Psoas muscle (tissue), 8 donors: ENCODE measurements around the gene AP5Z1. TPM values are rescaled to one million over a fixed set of nuclear protein-coding genes. Genes with fewer than 3 reads are reported as not detected.
A peak's percentile ranks its signal among the peaks of the same experiment; 100 is the strongest.

Experiments
- ATAC-seq, 4 donors: fragments of 200-7000 bp; cut with Tn5 transposase; one replicate each; pipeline ENCODE4 v1.9.1; 2020; ENCODE audit warnings: moderate library complexity in 3 of 4, mild to moderate bottlenecking in 2 of 4
- DNase-seq, 2 donors: peaks; one replicate each; pipeline ENCODE4 v3.0.0-alpha.2; 2020
- H3K27ac ChIP-seq: fragments of 200-600 bp; one replicate; pipeline ENCODE4 v1.8.0; 2022
- H3K27me3 ChIP-seq, 3 donors: fragments of 200-600 bp in 1 of 3; one replicate each; pipeline versions ENCODE4 v1.6.1 to v1.8.0; 2013 to 2022; ENCODE audit warnings: low read length in 2 of 3, mild to moderate bottlenecking in 2 of 3, moderate library complexity in 1 of 3; ENCODE audit not compliant: insufficient read depth in 3 of 3
- H3K36me3 ChIP-seq, 2 donors: fragments of 200-600 bp in 1 of 2; one replicate each; pipeline versions ENCODE4 v1.6.1 to v1.8.0; 2013 to 2022; ENCODE audit warnings: low read depth in 1 of 2, mild to moderate bottlenecking in 1 of 2, moderate library complexity in 1 of 2; ENCODE audit not compliant: insufficient read depth in 1 of 2
- H3K4me1 ChIP-seq: fragments of 200-600 bp; one replicate; pipeline ENCODE4 v1.8.0; 2022
- H3K4me3 ChIP-seq: fragments of 200-600 bp; one replicate; pipeline ENCODE4 v1.8.0; 2022; ENCODE audit warnings: mild to moderate bottlenecking
- H3K9me3 ChIP-seq: fragments of 200-600 bp; one replicate; pipeline ENCODE4 v1.8.0; 2022
- WGBS, 3 donors: extraction: QIAGEN DNeasy Blood & Tissue Kit; methylation state at CpG; one replicate each; pipeline versions ENCODE4 v1.1.6 to v1.1.7; 2013; 5-methylcytosine and 5-hydroxymethylcytosine counted together
- intact Hi-C, 2 donors: fragments of 100-400 bp; cut with DNase I; formaldehyde crosslinking; loops; one replicate each; pipeline versions ENCODE4 v1.11.0 to v1.14.2; 2022
- polyA plus RNA-seq, 3 donors: library from polyadenylated mRNA; stranded (reverse); fragments of 200-250 nt; gene quantifications; one replicate each; pipeline ENCODE4 v1.2.3, GENCODE V29; 2013
- total RNA-seq, 4 donors: library from RNA; stranded (reverse); fragmentation: NEBNext Ultra II Directional in 2 of 4; extraction: Animal tissue kit (Norgen Biotek cat#: 25700) in 2 of 4; gene quantifications; one replicate each; pipeline versions ENCODE4 v1.2.1 to v1.2.4, GENCODE V29; 2021 to 2023
- TF ChIP-seq, protein P1 (sequence below): fragments of 200-600 bp; IDR thresholded peaks from one replicate; pipeline ENCODE4 v1.8.0; 2022; ENCODE audit warnings: antibody characterized with exemption
- donor health status: healthy with polysubstance abuse.
- donor health status: DM: no; HTN: no; CAD: no; lungs with moderate emphysema.
- donor health status: Bipolar disorder and iron deficiency.
- donor health status: healthy.
- donor health status: DM: yes; HTN: yes; CAD: no.
- donor health status: DM: no; HTN: no; CAD: no.
- donor health status: DM: no; HTN: no; CAD: no.
- donor health status: DM: yes; HTN: yes; CAD: no.

Gene AP5Z1
- total and polyA plus RNA-seq, 7 donors = 6.6 to 20.1 (median 12.1) TPM

DNA sequence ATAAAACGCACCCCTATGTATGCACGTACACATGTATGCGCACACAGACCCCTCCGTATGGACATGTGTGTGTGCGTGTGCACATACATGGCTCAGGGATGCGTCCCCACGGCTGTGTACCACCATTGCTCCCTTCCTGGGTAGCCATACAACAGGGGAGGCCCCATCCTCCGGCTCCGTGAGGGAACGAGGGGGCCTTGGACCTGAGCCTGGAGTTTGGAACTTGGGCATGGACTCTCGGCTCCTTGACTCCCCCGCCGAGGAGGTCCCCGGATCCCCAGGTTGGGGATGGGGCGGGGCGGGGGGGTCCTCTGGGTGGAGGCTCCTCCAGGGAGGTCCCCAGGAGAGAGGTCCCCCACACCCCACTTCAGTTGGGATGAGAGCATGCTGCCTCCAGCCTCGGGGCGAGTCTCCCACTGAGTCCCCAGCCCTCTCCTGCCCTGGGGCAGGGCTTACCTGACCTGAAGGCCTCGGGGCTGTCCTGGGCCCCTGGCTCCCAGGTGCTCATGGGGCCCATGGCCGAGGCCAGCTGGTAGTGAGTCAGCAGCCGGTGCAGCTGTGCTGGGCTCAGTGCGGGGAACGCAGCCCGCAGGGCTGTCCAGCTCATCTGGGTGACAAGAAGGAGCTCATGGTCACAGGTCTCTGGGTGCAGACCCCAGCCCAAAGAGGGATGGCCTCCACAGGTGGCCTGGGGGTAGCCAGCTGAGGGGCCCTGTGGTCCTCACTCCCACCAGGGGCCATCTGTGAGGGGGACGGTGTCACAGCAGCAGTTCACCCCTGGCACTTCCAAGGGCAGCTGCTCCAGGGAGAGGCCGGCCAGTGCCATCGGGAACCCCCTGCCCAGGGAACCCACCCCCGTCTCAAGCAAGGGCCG is 29.9 kb downstream of the AP5Z1 start:
- DNase-seq = no peak
- intact Hi-C loops = no loop called here

DNA sequence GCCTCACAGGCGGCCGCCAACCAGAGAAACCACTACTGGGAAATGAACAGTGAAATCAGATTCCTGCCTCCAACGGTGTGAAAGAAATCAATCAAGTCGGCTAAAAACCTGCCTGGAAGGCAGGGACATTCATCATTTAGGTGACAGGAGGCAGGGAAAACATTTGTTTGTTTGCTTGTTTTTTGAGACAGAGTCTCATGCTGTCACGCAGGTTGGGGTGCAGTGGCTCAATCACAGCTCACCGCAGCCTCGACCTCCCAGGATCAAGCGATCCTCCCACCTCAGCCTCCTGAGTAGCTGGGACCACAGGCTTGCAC is 30.5 kb downstream of the AP5Z1 start:
- H3K9me3 ChIP-seq = no peaks in the 10 kb centered on the region
- H3K4me1 ChIP-seq = no peaks in the 10 kb centered on the region
- H3K36me3 ChIP-seq = no peaks in the 10 kb centered on the region
- intact Hi-C loops = no loop called here
- TF ChIP-seq, protein P1, sequence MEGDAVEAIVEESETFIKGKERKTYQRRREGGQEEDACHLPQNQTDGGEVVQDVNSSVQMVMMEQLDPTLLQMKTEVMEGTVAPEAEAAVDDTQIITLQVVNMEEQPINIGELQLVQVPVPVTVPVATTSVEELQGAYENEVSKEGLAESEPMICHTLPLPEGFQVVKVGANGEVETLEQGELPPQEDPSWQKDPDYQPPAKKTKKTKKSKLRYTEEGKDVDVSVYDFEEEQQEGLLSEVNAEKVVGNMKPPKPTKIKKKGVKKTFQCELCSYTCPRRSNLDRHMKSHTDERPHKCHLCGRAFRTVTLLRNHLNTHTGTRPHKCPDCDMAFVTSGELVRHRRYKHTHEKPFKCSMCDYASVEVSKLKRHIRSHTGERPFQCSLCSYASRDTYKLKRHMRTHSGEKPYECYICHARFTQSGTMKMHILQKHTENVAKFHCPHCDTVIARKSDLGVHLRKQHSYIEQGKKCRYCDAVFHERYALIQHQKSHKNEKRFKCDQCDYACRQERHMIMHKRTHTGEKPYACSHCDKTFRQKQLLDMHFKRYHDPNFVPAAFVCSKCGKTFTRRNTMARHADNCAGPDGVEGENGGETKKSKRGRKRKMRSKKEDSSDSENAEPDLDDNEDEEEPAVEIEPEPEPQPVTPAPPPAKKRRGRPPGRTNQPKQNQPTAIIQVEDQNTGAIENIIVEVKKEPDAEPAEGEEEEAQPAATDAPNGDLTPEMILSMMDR = no peak
- no peak overlapping the region for H3K27ac ChIP-seq
- 71 to 73% (median 72%) methylated on average over 8 of the region's 8 CpGs for WGBS, 3 donors
- no peak overlapping the region for H3K4me3 ChIP-seq
- DNase-seq (no peak), ATAC-seq (no peak)
- peaks cover 0 to 5% (median 0%) of the 10 kb centered on the region in 3 donors for H3K27me3 ChIP-seq

More for the DNA sequence above, 29.9 kb downstream of the AP5Z1 start:
- Histone ChIP-seq H3K4me3 (no peak overlapping the region), H3K27me3 (peaks cover 0 to 5% (median 0%) of the 10 kb centered on the region in 3 donors), H3K36me3 (no peaks in the 10 kb centered on the region), H3K9me3 (no peaks in the 10 kb centered on the region), H3K27ac (no peak overlapping the region), H3K4me1 (no peaks in the 10 kb centered on the region)
- TF ChIP-seq, protein P1 = no peak
- ATAC-seq = peak in 2 of 4 donors; percentile 11 to 26
- 68 to 72% (median 71%) methylated on average over 27 to 29 of the region's 29 CpGs for WGBS, 3 donors

DNA sequence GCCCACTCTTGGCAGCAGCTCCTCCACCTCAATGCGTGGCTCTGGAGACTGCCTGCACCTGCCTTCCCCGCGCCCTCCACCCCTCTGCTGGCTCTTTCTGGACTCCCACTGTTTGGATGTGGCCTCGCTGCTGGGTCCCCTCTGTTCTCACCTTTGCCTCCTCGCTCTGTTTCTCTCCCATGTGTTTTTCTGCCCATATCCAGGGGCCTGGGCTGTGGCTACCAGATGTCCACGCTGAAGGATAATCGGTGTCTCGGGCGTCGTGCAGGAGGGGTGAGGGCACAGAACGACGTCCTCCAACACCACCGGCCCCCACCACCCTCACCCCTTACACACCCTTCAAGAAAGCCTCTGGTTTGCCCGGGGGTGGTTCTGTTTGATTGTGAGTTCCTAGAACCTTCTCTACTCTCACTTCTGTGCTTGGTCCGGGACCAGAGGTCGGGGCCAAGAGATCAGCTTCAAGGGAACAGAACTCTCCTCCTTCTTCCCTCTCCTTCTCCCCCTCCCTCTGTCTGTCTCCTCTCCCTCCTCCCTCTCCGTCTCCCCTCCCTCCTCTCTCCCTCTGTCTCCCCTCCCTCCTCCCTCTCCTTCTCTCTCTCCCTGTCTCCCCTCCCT is 31.7 kb downstream of the AP5Z1 start:
- Histone ChIP-seq H3K4me1 (no peaks in the 10 kb centered on the region), H3K27ac (no peak overlapping the region), H3K36me3 (no peaks in the 10 kb centered on the region), H3K9me3 (no peaks in the 10 kb centered on the region), H3K27me3 (peaks cover 0 to 5% (median 0%) of the 10 kb centered on the region in 3 donors), H3K4me3 (no peak overlapping the region)
- DNase-seq (peak in 1 of 2 donors; percentile 39), ATAC-seq (no peak)
- TF ChIP-seq, protein P1 = no peak
- intact Hi-C loops = no loop called here
- 55 to 60% (median 59%) methylated on average over 15 to 17 of the region's 17 CpGs for WGBS, 3 donors

DNA sequence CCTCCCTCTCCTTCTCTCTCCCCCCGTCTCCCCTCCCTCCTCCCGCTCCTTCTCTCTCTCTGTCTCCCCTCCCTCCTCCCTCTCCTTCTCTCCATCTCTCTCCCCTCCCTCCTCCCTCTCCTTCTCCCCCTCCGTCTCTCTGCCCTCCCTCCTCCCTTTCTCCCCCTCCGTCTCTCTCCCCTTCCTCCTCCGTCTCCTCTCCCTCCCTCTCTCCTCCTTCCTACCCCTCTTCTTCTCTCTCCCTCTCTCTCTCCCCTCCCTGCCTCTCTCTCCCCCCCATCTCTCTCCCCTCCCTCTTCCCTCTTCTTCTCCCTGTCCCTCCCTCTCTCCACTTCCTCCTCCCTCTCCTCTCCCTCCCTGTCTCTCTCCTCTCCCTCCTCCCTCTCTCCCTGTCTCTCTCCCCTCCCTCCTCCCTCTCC is 32.2 kb downstream of the AP5Z1 start:
- DNase-seq (no peak), ATAC-seq (no peak)
- H3K4me3 ChIP-seq = no peak overlapping the region
- no peaks in the 10 kb centered on the region for H3K36me3 ChIP-seq
- H3K4me1 ChIP-seq = no peaks in the 10 kb centered on the region
- 21 to 35% (median 28%) methylated on average over 4 to 5 of the region's 5 CpGs for WGBS, 3 donors
- H3K27me3 ChIP-seq = peaks cover 0 to 7% (median 0%) of the 10 kb centered on the region in 3 donors
- H3K27ac ChIP-seq = no peak overlapping the region
- intact Hi-C loops = no loop called here
- H3K9me3 ChIP-seq = no peaks in the 10 kb centered on the region
- TF ChIP-seq, protein P1 = no peak
